Measurements from ENCODE around the gene BUB3.
"Not testable (repeated sequence)": the region's sequence is repeated elsewhere in the genome, so short reads cannot be mapped to it uniquely, and the experiment has no call there.

Gene BUB3

DNA sequence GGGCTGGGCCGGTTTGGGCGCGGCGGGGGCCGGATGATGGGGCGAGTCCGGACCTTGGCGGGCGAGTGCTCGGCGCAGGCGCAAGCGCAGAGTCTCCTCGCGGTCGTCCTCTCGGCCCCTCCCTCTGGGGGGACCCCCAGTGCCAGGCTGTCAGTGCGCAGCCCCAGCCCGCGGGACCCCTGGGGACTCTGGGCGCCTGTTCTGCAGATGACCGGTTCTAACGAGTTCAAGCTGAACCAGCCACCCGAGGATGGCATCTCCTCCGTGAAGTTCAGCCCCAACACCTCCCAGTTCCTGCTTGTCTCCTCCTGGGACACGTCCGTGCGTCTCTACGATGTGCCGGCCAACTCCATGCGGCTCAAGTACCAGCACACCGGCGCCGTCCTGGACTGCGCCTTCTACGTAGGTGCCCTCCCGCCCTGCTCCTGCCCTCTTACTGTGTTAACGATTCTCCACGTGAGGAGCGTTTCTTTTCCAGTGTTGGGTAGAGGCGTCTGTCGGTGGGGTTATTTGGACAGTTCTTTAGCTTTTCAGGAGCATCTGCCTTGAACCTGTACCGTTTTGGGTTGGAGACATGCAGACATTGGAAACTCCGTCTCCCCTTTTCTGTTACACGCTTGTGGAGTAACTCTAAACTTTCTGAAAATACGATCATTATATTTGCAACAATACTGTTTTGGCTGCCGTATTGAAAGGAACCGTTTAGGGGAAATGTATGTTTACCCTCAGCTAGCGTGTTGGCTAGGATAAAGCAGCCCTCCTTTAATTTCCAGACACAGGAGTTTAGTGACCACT is 706 bp downstream of the BUB3 start:
- DNase-seq = no peak

DNA sequence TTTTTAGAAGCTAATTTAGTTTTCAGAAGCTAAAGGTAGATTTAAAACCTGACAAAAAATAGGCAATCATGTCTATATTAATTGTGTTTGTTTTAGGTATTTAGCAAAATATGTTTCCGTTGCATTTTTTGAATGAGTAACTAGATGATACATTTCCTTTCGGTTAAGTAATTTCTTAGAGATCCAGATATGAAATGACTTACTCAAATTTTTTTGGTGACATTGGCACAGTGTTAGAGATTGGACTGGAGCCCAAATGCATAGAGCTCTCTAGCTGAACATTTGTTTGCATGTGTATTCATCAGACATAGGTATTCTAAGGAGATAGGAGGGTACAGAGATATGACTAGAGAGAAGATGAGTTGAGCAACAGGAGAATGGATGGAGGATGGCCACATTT is 1.9 kb downstream of the BUB3 start:
- no peak for DNase-seq

DNA sequence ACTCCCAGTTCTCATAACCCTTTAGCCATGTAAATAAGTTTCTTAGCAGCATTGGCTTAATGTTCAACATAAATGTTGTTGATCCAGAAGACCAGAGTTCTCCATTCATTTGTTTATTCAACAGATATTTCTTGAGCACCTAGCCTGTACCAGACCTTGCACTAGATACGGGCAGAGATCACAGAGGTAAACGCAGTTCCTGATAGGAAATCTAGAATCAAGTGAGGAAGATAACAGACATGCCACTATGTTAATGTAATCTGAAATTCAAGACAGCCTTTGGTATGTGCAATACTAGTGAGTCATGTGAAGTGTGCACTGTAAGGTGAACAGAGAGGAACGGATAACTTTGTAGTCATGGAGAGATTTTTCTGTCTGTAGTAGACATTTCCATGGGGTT is 3.0 kb downstream of the BUB3 start:
- no peak for DNase-seq

DNA sequence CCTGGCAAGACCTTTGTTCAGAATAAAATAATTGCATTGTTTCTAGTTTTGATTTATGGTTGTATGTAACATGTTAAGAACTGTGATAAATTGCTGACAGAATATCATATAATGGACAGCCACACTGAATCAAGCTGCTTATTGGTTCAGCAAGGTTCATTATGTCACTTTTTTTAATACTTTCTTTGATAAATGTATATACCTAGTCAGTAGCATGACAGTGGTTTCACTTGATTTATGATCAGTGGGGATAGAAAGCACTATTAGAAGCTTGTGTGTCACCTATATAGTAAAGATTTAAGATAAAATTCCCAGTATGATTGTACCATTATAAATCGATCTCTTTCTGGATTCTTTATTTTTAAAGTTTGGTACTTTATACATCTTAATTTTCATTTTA is 4.5 kb downstream of the BUB3 start:
- no peak for DNase-seq

DNA sequence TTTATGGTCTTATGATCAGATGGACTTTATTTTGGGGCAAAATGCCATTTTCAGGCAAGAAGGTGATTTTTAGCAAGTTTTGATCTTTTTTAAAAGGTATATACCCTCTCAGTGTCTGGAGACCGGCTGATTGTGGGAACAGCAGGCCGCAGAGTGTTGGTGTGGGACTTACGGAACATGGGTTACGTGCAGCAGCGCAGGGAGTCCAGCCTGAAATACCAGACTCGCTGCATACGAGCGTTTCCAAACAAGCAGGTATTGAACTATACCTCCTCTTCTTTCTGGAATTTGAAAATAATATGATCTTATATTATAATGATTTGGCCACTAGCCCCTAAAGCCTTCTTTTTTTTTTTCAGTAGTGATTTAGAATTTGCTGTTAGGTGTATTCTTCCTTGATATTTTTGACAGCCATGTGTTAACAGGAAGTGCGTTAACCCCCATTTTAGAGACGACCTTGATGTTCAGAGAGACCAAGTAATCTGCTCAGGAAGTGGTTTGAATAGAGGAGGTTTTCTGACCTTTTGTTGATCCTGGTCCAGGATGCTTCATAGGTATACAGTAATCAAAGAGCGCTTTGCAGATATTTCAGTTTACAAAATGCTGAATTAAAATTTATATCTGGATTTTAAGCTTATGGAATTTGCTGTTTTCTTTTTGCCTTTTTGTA is 6.2 kb downstream of the BUB3 start:
- DNase-seq = no peak

DNA sequence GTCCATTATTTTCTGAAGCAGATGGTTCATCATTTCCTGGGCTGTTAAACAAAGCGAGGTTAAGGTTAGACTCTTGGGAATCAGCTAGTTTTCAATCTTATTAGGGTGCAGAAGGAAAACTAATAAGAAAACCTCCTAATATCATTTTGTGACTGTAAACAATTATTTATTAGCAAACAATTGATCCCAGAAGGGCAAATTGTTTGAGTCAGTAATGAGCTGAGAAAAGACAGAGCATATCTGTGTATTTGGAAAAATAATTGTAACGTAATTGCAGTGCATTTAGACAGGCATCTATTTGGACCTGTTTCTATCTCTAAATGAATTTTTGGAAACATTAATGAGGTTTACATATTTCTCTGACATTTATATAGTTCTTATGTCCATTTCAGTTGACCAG is 10.1 kb downstream of the BUB3 start:
- no peak for DNase-seq

DNA sequence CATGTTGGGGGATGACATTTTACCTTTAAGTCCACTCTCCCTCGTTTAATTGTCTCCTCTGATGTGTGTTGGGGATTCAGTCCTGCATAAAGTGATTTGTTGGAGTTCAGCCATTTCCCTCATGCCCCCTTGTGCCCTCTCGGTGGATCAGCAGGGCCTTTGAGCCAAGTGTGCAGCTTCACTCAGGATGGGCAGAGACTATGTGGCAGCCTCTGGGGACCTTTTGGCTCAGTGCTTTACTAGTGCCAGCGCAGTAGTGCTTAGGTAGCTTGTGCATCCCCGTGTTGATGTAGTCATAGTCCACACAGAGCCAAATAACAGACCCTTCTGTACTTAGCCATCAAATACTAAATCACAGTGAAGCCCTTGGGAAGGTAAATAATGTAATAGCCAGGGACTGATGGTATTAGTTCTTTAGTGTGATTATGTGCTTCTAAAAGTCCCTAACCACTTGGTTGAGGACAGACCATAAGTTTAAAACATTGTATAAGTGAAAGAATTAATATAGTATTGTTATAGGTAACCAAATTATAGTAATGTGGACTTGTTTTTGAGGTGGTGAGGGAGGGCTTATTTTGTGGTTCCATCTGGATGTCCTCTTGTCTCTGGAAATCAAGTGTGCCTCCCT is 11.4 kb downstream of the BUB3 start:
- no peak for DNase-seq

DNA sequence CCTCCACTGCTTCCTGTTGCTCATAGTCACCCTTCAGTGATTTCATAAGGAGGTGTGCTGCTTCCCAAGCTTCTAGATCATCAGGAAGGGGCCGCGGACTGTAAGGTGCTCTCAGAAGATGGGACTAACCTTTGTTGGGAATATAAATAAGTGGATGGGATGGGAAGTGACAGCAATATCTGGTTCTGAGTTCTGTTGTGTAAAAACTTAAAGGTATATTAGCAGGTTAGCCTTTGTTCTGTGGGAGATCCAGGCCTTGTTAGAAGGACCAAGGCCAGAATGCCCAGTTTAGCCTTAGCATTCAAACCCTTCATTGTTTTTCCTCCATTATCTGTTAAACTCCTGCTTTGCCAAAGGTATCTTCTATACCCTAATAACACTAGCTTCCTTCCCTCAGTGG is 12.4 kb downstream of the BUB3 start:
- DNase-seq = no peak

DNA sequence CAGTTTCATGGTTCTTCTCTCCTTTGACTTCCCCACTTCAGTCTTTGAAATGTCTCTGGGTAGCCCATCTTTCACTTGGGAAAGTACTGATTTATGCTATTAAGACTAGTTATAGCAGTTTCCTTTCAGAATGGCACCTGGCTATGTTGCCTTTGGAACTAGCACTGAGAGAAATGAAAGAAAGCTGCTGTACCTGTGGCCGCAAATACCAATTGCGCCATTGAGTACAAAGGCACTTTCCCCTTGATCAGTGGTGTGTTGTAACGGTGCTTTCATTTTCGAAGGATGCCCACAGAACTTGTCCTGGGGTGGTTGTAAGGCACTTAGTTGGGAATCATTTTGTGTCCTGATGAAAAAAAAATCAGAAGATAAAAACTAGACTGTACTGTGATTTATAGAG is 16.8 kb downstream of the BUB3 start:
- DNase-seq = no peak

DNA sequence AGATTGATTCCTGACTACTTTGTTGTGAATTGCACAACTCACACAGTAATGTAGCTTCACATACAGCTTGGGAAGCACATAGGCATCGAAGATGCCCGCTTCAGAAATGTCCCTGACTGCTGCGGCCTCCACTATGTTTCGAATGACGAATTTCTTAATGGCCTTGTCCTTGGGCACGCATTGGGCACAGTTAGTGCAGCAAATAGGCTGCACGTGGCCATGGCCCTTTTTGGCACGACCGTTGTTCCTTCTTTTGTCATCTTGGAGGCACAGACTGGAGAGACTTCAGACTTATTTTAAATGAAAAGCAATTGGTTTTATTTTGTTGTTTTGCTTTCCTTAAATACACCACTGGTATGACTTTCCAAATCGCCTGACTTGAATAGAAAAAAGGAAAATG is 17.4 kb downstream of the BUB3 start:
- not testable (repeated sequence) for DNase-seq

DNA sequence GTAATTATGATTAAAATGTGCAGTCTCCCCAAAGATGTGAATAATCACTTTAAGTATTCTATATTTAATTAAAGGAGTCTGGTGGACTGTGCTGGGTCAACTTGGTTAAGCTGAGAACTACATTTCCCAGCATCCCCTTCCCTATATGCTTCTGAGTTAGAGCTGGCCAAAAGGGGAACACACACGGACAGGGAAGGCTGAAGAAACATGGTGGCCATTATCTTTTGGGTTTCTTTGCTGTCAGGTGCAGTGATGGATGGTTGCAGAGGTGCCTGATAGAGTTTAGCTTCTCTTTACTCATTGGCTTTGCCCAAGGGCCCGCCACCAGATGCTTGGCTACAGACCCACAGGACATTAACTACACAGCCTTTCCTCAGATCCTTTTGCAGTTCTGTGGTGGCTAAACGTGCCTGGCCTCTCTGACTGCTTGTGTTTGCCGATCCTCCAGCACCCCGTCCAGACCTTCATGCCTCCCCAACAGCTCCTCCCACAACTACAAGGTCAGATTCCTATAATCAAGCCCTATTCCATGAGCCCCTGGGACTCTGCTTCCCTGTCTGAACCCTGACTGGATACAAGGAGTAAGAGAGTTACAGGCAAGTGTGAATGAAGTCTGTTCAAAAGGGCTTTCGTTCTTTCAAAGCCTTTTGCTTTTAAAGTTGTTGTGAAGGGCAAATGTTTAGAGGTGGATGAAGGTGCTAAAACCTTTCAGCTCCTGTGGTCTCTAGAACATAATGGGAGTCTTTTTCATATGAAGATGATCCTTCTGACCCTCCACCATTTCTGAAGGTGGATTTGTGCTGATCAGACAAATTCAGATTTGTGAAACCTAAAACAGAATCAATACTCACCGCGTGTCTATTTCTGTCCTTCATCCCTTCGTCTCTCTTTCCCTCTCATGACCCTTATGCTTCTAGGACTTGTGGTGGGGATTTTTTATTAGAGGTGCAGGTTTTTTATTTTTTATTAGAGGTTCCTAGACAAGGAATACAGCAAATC is 21.5 kb downstream of the BUB3 start:
- DNase-seq = no peak

DNA sequence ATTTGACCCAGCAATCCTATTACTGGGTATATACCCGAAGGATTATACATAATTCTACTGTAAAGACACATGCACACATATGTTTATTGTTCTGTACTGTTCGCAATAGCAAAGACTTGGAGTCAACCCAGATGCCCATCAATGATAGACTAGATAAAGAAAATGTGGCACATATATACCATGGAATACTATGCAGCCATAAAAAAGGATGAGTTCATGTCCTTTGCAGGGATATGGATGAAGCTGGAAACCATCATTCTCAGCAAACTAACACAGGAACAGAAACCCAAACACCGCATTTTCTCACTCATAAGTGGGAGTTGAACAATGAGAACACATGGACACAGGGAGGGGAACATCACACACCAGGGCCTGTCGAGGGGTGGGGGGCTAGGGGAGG is 24.2 kb downstream of the BUB3 start:
- not testable (repeated sequence) for DNase-seq

DNA sequence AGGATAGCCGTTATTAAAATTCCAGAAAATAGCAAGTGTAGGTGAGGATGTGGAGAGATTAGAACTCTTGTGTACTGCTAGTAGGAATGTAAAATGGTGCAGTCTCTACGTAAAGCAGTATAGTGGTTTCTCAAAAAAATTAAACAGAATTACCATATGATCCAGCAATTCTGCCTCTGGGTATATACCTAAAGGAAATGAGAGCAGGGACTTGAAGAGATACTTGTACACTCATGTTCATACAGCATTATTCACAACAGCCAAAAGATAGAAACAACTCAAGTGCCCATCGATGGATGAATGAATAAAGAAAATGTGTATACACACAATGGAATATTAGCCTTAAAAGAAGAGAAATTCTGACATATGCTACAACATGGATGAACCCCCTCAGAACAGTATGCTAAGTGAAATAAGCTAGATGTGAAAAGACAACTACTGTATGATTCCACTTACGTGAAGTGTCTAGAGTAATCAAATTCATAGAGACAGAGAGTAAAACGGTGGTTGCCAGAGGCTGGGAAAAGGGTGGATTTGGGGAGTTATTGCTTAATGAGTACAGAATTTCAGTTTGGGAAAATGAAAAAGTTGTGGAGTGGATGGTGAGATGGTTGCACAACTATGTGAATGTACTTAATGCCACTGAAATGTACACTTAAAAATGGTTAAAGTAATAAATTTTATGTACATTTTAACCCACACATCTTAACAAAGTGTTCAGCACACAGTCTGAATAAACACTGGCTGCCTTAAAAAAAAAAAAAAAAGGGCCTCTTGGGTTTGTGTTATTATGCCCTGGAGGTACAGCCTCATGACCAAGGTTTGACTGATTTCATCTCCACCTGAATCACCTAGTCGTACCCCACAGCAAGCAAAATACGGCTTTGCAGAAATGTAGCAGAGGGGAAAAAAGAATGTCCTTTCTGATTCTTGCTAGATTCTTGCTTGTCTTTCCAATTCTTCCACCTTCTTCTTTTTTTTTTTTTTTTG is 26.2 kb downstream of the BUB3 start:
- no peak for DNase-seq

DNA sequence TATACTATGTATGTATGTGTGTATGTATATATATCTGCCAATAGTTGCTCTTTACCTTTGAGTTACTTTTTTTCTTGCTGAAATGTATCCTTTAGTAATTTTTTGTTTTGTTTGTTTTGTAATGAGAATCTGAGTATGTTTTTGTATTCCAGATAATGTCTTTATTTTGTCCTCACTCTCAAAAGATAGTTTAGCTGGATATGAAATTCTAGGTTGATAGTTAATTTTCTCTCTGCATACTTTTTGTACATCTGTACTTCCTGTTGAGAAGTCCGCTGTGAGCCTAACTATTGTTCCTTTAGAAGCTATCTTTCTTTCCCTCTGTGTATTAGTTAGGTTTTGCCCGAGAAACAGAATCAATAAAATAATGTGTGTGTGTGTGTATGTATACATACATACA is 29.5 kb downstream of the BUB3 start:
- no peak for DNase-seq

DNA sequence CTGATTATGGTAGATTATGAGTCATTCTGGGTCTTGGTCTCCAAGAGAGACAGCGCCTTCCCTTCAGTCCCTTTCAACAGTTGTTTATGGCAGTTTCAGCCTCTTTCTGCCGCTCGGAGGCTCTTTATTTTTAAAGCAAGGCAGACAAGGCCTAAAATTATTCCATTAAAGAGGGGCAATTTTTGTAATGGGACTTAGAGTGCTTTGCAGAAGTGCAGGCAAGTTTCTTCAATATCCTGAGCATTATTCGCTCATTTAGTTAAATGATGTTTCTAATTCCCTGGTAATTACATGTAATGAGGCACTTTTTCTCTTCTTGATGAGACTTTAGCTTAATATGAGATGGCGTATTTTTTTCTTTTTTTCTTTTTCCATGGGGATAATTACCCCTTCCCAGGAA is 33.6 kb downstream of the BUB3 start:
- no peak for DNase-seq

DNA sequence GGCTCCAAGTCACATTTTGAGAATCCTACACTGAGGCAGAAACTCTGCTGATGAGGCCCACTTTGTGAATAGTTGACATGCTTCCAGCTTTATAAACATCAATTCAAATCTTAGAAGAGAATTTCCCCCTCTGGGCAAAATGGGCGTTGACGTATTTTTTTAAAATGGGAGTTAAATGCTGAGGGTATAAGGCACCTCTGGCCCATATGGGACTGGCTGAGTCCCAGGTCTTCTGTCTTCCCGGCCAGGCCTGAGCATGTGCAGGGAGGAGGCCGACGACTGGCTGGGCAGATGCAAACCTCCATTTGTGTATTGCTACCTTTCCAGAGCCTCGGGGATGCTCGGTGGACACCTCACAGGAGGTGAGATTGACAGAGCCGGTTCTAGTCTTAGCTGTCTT is 37.7 kb downstream of the BUB3 start:
- DNase-seq = no peak

DNA sequence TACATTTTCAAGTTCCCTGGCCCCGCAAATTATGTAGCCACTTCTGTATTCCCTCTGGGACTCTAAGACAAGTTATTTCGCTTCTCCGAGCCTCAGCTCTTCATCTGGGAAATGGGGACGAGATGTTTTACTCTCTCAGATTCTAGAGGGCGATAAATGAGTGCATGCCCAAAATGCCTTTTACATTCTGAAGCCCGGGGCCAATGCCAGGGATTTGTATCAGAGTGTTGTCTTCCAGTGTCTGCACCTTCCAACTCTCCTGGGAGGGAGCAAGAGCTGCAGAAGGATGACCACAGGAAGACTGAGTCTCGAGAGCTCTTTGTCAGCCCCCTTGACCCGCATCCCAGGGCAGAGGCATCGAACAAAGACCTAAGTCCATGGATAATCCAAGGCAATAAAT is 39.9 kb downstream of the BUB3 start:
- no peak for DNase-seq

DNA sequence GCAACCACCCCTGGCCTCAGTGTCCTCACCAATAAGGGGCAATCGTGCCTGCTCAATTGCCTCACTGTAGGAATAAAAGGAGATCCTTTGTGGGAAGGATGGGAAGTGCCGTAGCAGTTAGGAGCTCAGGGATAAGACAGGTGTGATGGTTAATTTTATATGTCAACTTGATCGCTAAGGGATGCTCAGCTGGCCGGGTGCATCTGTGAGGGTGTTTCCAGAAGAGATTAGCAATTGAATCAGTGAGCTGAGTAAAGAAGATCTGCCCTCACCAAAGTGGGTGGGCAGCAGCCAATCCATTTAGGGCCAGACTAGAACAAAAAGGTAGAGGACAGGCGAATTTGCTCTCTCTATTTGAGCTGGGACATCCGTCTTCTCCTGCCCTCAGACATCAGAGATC is 46.3 kb downstream of the BUB3 start:
- DNase-seq = no peak

DNA sequence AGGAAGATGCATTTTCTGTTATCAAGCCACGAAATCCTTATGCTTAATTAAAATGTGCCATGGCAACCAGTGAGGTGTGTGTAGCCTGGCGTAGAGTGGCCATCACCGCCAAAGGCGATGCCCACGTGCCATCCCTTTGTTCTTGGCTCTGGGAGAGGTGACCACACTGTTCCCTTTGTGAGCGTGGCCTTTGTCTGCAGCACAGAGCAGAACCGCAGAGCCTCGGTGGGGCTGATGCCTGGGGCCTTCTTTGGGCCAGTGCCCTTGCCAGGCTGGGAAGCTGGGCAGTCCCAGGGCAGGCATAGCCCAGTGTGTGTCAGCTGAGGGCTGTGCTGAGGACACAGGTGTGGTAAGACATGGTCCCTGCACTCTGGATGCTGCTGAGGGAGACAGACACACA is 48.3 kb downstream of the BUB3 start:
- no peak for DNase-seq

DNA sequence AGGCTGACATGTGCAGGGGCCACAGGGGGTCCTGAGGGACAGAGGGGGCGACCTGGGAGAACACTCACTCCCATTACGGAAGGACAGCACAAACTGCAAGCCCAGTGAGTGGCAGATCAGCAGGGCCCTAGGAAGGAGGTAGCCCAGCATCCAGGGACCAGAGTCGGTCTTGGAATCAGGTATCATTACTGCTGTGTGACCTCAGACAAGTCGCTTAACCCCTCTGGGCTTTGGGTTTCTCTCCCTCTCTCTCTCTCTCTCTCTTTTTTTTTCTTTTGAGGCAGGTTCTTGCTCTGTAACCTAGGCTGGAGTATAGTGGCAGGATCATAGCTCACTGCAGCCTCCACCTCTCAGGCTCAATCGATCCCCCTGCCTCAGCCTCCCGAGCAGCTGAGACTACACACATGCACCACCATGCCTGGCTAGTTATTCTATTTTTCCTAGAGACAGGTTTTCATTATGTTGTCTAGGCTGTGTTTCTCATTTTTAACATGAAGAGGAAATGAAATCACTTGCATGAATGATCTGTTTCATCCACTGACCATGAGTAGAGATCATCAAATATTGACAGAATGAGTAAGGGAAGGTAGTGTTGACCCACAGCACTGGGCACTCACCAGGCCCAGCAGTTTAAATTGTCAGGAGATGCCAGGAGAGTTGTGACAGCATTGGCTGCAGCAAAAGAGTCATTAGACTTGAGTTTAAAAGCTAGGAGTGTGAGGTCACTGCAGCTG is 49.4 kb downstream of the BUB3 start:
- DNase-seq = no peak

DNA sequence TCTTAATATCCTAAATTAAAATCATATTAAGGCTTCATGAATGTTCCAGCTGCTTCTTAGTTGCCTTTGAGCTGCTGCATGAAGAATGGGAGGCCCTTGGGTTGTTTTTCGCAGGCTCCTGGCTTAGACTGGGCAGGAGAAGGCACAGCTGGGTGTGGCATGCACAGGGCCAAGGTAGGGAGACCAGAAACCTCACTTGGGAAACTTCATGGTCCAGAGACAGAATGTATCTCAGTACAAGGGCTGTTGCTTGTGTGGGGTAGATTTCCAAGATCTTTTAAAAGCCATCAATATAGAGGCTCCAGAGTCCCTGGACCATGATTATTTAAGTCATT is 49.9 kb downstream of the BUB3 start:
- DNase-seq = no peak
